Placental pericyte (primary cell): ENCODE data around the gene ZBTB40. TPM values are rescaled to one million over a fixed set of nuclear protein-coding genes. Genes with fewer than 3 reads are reported as not detected.

Experiments used
- total RNA-seq: library from RNA; depleted of rRNA; stranded (reverse); fragments of >200 nt; gene quantifications from 2 replicates; pipeline ENCODE4 v1.2.3, GENCODE V29; 2012

ZBTB40 gene
- 12.0 and 16.9 TPM in 2 replicates for total RNA-seq

GRCh38 chr1:22451702-22452480, at the start of gene ZBTB40:
Gene ZBTB40 (plus strand): TSS chr1:22451851. CDS start chr1:22489949, 38,098 bp downstream.

GRCh38 chr1:22562584-22563583, 111.2 kb downstream of the ZBTB40 start, which contains the start of gene EPHA8:
Gene EPHA8 (plus strand): TSS chr1:22563489. CDS start chr1:22563636, 147 bp downstream.

Other genes with a start within 250 kb of the ZBTB40 start
- not detected in 2 replicates for gene EPHA8, start 111.6 kb downstream of the ZBTB40 start, total RNA-seq
- 0.57 TPM in 1 of 2 replicates, not detected in the other for gene C1QA, start 184.8 kb downstream of the ZBTB40 start, total RNA-seq
- gene C1QC, start 191.8 kb downstream of the ZBTB40 start, total RNA-seq, result 1.0 TPM in 1 of 2 replicates, not detected in the other
- 1.0 TPM in 1 of 2 replicates, not detected in the other for gene C1QB, start 201.4 kb downstream of the ZBTB40 start, total RNA-seq